SK-N-SH treated with all-trans-retinoic acid at 6 μM for 48 hours (cell line): ENCODE data around the gene FAM227B.

Source experiments
- BACH2 ChIP-seq: fragments of 250-450 bp; sonication (Bioruptor Pico); IDR thresholded peaks from 2 replicates; pipeline ENCODE4 v1.9.0; 2021; ENCODE audit warnings: mild to moderate bottlenecking, borderline replicate concordance
- CSRNP3 ChIP-seq: fragments of 250-450 bp; sonication (Bioruptor Pico); IDR thresholded peaks from 2 replicates; pipeline ENCODE4 v1.5.1; 2021; ENCODE audit warnings: mild to moderate bottlenecking, moderate library complexity
- OSR1 ChIP-seq: fragments of 250-450 bp; sonication (Bioruptor Pico); IDR thresholded peaks from 2 replicates; pipeline ENCODE4 v1.8.0; 2022; ENCODE audit warnings: moderate library complexity, mild to moderate bottlenecking, inconsistent platforms
- PATZ1 ChIP-seq: fragments of 250-450 bp; sonication (Bioruptor Pico); IDR thresholded peaks from 2 replicates; pipeline ENCODE4 v1.8.0; 2020; ENCODE audit warnings: mild to moderate bottlenecking, moderate library complexity, borderline replicate concordance
- PPARA ChIP-seq: fragments of 250-450 bp; sonication (Bioruptor Pico); IDR thresholded peaks from 2 replicates; pipeline ENCODE4 v1.5.0; 2020; ENCODE audit warnings: mild to moderate bottlenecking, borderline replicate concordance
- TCF4 ChIP-seq: fragments of 250-450 bp; sonication (Bioruptor Pico); IDR thresholded peaks from 2 replicates; pipeline ENCODE4 v1.8.0; 2021; ENCODE audit warnings: mild to moderate bottlenecking, moderate library complexity, borderline replicate concordance
- ZFP3 ChIP-seq: fragments of 250-450 bp; sonication (Bioruptor Pico); IDR thresholded peaks from 2 replicates; pipeline ENCODE4 v1.5.0; 2020; ENCODE audit warnings: mild to moderate bottlenecking, moderate library complexity
- ZFP30 ChIP-seq: fragments of 450-650 bp; formaldehyde crosslinking; IDR thresholded peaks from 2 replicates; pipeline ENCODE4 v1.5.0; 2022; ENCODE audit warnings: mild to moderate bottlenecking, moderate library complexity
- ZNF70 ChIP-seq: fragments of 450-650 bp; formaldehyde crosslinking; IDR thresholded peaks from 2 replicates; pipeline ENCODE4 v1.5.0; 2020; ENCODE audit warnings: mild to moderate bottlenecking, moderate library complexity
- TF ChIP-seq, protein P1 (sequence below): fragments of 250-450 bp; sonication (Bioruptor Pico); IDR thresholded peaks from 2 replicates; pipeline ENCODE4 v1.5.0; 2020; ENCODE audit warnings: mild to moderate bottlenecking, moderate library complexity
- TF ChIP-seq, protein P2 (sequence below): fragments of 250-450 bp; sonication (Bioruptor Pico); IDR thresholded peaks from 2 replicates; pipeline ENCODE4 v1.5.1; 2020; ENCODE audit warnings: low read depth, mild to moderate bottlenecking, moderate library complexity

- TF ChIP-seq CSRNP3 (CRISPR knock-in tag) (no peak), OSR1 (CRISPR knock-in tag) (no peak), ZFP3 (CRISPR knock-in tag) (no peak), TCF4 (CRISPR knock-in tag) (no peak), ZFP30 (CRISPR knock-in tag) (no peak), BACH2 (CRISPR knock-in tag) (no peak), PPARA (CRISPR knock-in tag) (no peak), ZNF70 (CRISPR knock-in tag) (no peak), PATZ1 (CRISPR knock-in tag) (no peak)
- TF ChIP-seq, protein P1, sequence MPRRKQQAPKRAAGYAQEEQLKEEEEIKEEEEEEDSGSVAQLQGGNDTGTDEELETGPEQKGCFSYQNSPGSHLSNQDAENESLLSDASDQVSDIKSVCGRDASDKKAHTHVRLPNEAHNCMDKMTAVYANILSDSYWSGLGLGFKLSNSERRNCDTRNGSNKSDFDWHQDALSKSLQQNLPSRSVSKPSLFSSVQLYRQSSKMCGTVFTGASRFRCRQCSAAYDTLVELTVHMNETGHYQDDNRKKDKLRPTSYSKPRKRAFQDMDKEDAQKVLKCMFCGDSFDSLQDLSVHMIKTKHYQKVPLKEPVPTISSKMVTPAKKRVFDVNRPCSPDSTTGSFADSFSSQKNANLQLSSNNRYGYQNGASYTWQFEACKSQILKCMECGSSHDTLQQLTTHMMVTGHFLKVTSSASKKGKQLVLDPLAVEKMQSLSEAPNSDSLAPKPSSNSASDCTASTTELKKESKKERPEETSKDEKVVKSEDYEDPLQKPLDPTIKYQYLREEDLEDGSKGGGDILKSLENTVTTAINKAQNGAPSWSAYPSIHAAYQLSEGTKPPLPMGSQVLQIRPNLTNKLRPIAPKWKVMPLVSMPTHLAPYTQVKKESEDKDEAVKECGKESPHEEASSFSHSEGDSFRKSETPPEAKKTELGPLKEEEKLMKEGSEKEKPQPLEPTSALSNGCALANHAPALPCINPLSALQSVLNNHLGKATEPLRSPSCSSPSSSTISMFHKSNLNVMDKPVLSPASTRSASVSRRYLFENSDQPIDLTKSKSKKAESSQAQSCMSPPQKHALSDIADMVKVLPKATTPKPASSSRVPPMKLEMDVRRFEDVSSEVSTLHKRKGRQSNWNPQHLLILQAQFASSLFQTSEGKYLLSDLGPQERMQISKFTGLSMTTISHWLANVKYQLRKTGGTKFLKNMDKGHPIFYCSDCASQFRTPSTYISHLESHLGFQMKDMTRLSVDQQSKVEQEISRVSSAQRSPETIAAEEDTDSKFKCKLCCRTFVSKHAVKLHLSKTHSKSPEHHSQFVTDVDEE (CRISPR knock-in tag): no peak
- TF ChIP-seq, protein P2, sequence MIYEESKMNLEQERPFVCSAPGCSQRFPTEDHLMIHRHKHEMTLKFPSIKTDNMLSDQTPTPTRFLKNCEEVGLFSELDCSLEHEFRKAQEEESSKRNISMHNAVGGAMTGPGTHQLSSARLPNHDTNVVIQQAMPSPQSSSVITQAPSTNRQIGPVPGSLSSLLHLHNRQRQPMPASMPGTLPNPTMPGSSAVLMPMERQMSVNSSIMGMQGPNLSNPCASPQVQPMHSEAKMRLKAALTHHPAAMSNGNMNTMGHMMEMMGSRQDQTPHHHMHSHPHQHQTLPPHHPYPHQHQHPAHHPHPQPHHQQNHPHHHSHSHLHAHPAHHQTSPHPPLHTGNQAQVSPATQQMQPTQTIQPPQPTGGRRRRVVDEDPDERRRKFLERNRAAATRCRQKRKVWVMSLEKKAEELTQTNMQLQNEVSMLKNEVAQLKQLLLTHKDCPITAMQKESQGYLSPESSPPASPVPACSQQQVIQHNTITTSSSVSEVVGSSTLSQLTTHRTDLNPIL (CRISPR knock-in tag): no peak
Measured at GRCh38 chr15:49428409-49429095, 192.1 kb downstream of the FAM227B start.
